ENCODE measurements around the gene CD99L2. TPM values are rescaled to one million over a fixed set of nuclear protein-coding genes. Genes with fewer than 3 reads are reported as not detected.

The CD99L2 gene
- total and polyA plus RNA-seq, 4 donors = 22.3 to 39.6 (median 23.8) TPM

- Histone ChIP-seq H3K36me3 (ENCODE audit: control insufficient read depth in 4 of 4, insufficient read depth in 4 of 4, low read length in 4 of 4) (no peaks in the 10 kb centered on the region), H3K9ac (ENCODE audit: insufficient read depth in 1 of 2, low read length in 2 of 2) (no peak overlapping the region), H3K4me3 (no peak overlapping the region), H3K27me3 (ENCODE audit: control insufficient read depth in 3 of 3, insufficient read depth in 3 of 3, low read length in 2 of 3) (peaks cover 0 to 2% (median 0%) of the 10 kb centered on the region in 3 donors), H3K9me3 (ENCODE audit: control insufficient read depth in 4 of 4, insufficient read depth in 3 of 4, low read length in 3 of 4) (no peaks in the 10 kb centered on the region), H3K4me1 (ENCODE audit: control insufficient read depth in 5 of 5, insufficient read depth in 5 of 5, low read length in 5 of 5) (peaks cover 0 to 7% (median 0%) of the 10 kb centered on the region in 5 donors), H3K27ac (ENCODE audit: low read depth in 1 of 2, low read length in 1 of 2) (no peak overlapping the region)
- DNase-seq (no peak), ATAC-seq (ENCODE audit: insufficient read depth, low FRiP score) (no peak)
- 82 to 97% methylated on average over 3 of the region's 3 CpGs for WGBS, 2 donors
- no peak for TF ChIP-seq CTCF (IDR thresholded peaks at IDR 0.05; ENCODE audit: control extremely low read depth, extremely low read depth)
Observed at GRCh38 chrX:150844016-150844415, 54.5 kb downstream of the CD99L2 start.

- ATAC-seq (ENCODE audit: insufficient read depth, low FRiP score) (no peak), DNase-seq (no peak)
- WGBS, 2 donors = 49 to 62% methylated on average over 2 of the region's 2 CpGs
- Histone ChIP-seq H3K9me3 (ENCODE audit: control insufficient read depth in 4 of 4, insufficient read depth in 3 of 4, low read length in 3 of 4) (no peaks in the 10 kb centered on the region), H3K27me3 (ENCODE audit: control insufficient read depth in 3 of 3, insufficient read depth in 3 of 3, low read length in 2 of 3) (peaks cover 0 to 2% (median 0%) of the 10 kb centered on the region in 3 donors), H3K9ac (ENCODE audit: insufficient read depth in 1 of 2, low read length in 2 of 2) (no peak overlapping the region), H3K4me3 (no peak overlapping the region), H3K27ac (ENCODE audit: low read depth in 1 of 2, low read length in 1 of 2) (no peak overlapping the region), H3K4me1 (ENCODE audit: control insufficient read depth in 5 of 5, insufficient read depth in 5 of 5, low read length in 5 of 5) (peaks cover 0 to 5% (median 0%) of the 10 kb centered on the region in 5 donors), H3K36me3 (ENCODE audit: control insufficient read depth in 4 of 4, insufficient read depth in 4 of 4, low read length in 4 of 4) (no peaks in the 10 kb centered on the region)
- TF ChIP-seq CTCF (IDR thresholded peaks at IDR 0.05; ENCODE audit: control extremely low read depth, extremely low read depth) = no peak
Observed at GRCh38 chrX:150842198-150842685, 56.2 kb downstream of the CD99L2 start.

DNA sequence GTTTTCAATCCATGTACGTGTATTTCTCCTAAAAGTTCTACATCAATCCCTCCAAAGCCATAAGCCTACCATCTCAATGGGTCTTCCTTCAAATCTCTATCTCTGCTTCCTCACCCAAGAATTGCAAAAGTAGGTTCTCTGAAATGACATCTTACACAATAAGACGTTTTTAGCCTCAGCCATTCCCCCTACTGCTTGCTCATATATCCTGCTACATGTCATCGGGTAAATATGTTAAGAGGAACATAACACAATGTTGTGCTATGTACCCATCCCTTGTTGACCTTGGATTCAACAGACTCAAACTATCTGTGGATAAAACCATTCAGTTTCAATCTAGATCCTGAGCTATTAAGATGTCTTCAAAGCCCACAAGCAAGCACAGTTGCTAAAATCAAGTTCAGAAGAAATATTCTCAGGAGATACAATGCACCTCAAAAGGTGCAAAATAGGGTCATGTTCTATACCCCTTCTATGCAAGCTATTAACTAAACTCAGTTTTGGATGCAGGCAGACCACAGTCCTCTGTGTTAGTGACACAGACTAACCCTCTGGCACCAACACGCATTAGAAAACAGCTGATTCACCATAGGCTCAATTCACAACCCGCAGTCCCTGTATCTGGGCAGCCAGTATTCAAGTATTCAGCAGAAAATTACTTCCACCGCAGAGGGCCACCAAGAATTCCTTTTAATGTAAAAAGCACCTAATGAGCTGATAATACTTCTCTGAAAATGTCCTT, 56.8 kb downstream of the CD99L2 start:
- WGBS, 2 donors = 30 to 53% methylated on average over 6 of the region's 6 CpGs
- no peak for TF ChIP-seq CTCF (IDR thresholded peaks at IDR 0.05; ENCODE audit: control extremely low read depth, extremely low read depth)
- peaks cover 0 to 2% (median 0%) of the 10 kb centered on the region in 3 donors for H3K27me3 ChIP-seq (ENCODE audit: control insufficient read depth in 3 of 3, insufficient read depth in 3 of 3, low read length in 2 of 3)
- no peak overlapping the region for H3K9ac ChIP-seq (ENCODE audit: insufficient read depth in 1 of 2, low read length in 2 of 2)
- ATAC-seq (ENCODE audit: insufficient read depth, low FRiP score) (peak; percentile 56), DNase-seq (no peak)
- peaks cover 0 to 5% (median 0%) of the 10 kb centered on the region in 5 donors for H3K4me1 ChIP-seq (ENCODE audit: control insufficient read depth in 5 of 5, insufficient read depth in 5 of 5, low read length in 5 of 5)
- H3K9me3 ChIP-seq (ENCODE audit: control insufficient read depth in 4 of 4, insufficient read depth in 3 of 4, low read length in 3 of 4) = no peaks in the 10 kb centered on the region
- no peak overlapping the region for H3K27ac ChIP-seq (ENCODE audit: low read depth in 1 of 2, low read length in 1 of 2)
- no peak overlapping the region for H3K4me3 ChIP-seq
- H3K36me3 ChIP-seq (ENCODE audit: control insufficient read depth in 4 of 4, insufficient read depth in 4 of 4, low read length in 4 of 4) = no peaks in the 10 kb centered on the region

Data from lung (tissue), 12 donors.